Sigmoid colon (tissue), 7 donors: ENCODE measurements around the gene SLC45A1. TPM values are rescaled to one million over a fixed set of nuclear protein-coding genes. Genes with fewer than 3 reads are reported as not detected.
A peak's percentile ranks its signal among the peaks of the same experiment; 100 is the strongest.

Experiments used
- DNase-seq: peaks from one replicate; pipeline ENCODE4 v3.0.0-alpha.2; 2019
- H3K27ac ChIP-seq, 4 donors: fragments of 200-600 bp; sonication (generic); one replicate each; pipeline ENCODE4 v1.5.1; 2016 to 2019; ENCODE audit warnings: mild to moderate bottlenecking in 1 of 4
- H3K27me3 ChIP-seq, 3 donors: fragments of 200-600 bp; sonication (generic); one replicate each; pipeline ENCODE4 v1.5.1; 2019; ENCODE audit warnings: mild to moderate bottlenecking in 1 of 3
- H3K36me3 ChIP-seq, 4 donors: fragments of 200-600 bp; sonication (generic); one replicate each; pipeline ENCODE4 v1.5.1; 2016 to 2019
- H3K4me1 ChIP-seq, 4 donors: fragments of 200-600 bp; sonication (generic); one replicate each; pipeline ENCODE4 v1.5.1; 2017 to 2019
- H3K4me3 ChIP-seq, 4 donors: fragments of 200-600 bp; sonication (generic); one replicate each; pipeline ENCODE4 v1.5.1; 2017 to 2019; ENCODE audit warnings: mild to moderate bottlenecking in 2 of 4, moderate library complexity in 1 of 4
- H3K9me3 ChIP-seq, 4 donors: fragments of 200-600 bp in 3 of 4; sonication (generic) in 3 of 4; one replicate each; pipeline versions ENCODE4 v1.5.1 to v1.6.1; 2013 to 2019
- CTCF ChIP-seq, 4 experiments: fragments of 450-650 bp in 3 of 4; fragments of 200-600 bp in 1 of 4; IDR thresholded peaks; one replicate each; pipeline ENCODE4 v1.5.1; 2016 to 2019; ENCODE audit warnings: antibody characterized with exemption in 4 of 4, mild to moderate bottlenecking in 3 of 4, moderate library complexity in 2 of 4
- EP300 ChIP-seq, 4 donors: sonication (generic); formaldehyde crosslinking; IDR thresholded peaks; one replicate each; pipeline ENCODE4 v1.6.1; 2017; ENCODE audit warnings: antibody characterized with exemption in 4 of 4
- POLR2A ChIP-seq, 2 donors: fragments of 450-650 bp; IDR thresholded peaks; one replicate each; pipeline ENCODE4 v1.6.1; 2016; ENCODE audit warnings: antibody characterized with exemption in 2 of 2, mild to moderate bottlenecking in 2 of 2, moderate library complexity in 2 of 2
- POLR2AphosphoS5 ChIP-seq, 4 donors: sonication (generic); formaldehyde crosslinking; IDR thresholded peaks; one replicate each; pipeline ENCODE4 v1.6.1; 2017; ENCODE audit warnings: antibody characterized with exemption in 4 of 4
- WGBS, 2 donors: extraction: QIAGEN DNeasy Blood & Tissue Kit; methylation state at CpG; one replicate each; pipeline ENCODE4 v1.1.7; 2013; 5-methylcytosine and 5-hydroxymethylcytosine counted together
- intact Hi-C: fragments of 100-400 bp; cut with DNase I; formaldehyde crosslinking; loops from one replicate; pipeline ENCODE4 v1.15.1; 2023
- polyA plus RNA-seq, 3 donors: library from polyadenylated mRNA; stranded (reverse); fragments of 200-250 nt; gene quantifications; one replicate each; pipeline ENCODE4 v1.2.3, GENCODE V29; 2013
- total RNA-seq, 4 donors: library from RNA; depleted of rRNA; stranded (reverse); fragments of >200 nt; gene quantifications; one replicate each; pipeline ENCODE4 v1.1.0, GENCODE V29; 2016
- donor health status: healthy with polysubstance abuse.
- donor health status: Bipolar disorder and iron deficiency.
- donor health status: healthy.

SLC45A1 gene
- total and polyA plus RNA-seq, 7 donors: 1.4 to 6.5 (median 3.9) TPM; not detected in 2

- peaks cover 0 to 54% (median 45%) of the 10 kb centered on the region in 4 donors for H3K4me1 ChIP-seq
- H3K9me3 ChIP-seq: no peaks in the 10 kb centered on the region
- peaks cover 69 to 97% (median 87%) of the 10 kb centered on the region in 4 donors for H3K36me3 ChIP-seq
- TF ChIP-seq POLR2A (IDR thresholded peaks at IDR 0.05): no peak
- TF ChIP-seq POLR2AphosphoS5 (IDR thresholded peaks at IDR 0.05): no peak
- no peak for TF ChIP-seq EP300 (IDR thresholded peaks at IDR 0.05)
- 91 to 93% methylated on average over 26 of the region's 26 CpGs for WGBS, 2 donors
- peak overlapping the region; percentile 46 to 76 (median 62) for H3K27ac ChIP-seq
- intact Hi-C loops: no loop called here
- no peaks in the 10 kb centered on the region for H3K27me3 ChIP-seq
- H3K4me3 ChIP-seq: no peak overlapping the region
- DNase-seq: no peak
Observed at GRCh38 chr1:8358897-8359616, 41.1 kb downstream of the SLC45A1 start.

DNA sequence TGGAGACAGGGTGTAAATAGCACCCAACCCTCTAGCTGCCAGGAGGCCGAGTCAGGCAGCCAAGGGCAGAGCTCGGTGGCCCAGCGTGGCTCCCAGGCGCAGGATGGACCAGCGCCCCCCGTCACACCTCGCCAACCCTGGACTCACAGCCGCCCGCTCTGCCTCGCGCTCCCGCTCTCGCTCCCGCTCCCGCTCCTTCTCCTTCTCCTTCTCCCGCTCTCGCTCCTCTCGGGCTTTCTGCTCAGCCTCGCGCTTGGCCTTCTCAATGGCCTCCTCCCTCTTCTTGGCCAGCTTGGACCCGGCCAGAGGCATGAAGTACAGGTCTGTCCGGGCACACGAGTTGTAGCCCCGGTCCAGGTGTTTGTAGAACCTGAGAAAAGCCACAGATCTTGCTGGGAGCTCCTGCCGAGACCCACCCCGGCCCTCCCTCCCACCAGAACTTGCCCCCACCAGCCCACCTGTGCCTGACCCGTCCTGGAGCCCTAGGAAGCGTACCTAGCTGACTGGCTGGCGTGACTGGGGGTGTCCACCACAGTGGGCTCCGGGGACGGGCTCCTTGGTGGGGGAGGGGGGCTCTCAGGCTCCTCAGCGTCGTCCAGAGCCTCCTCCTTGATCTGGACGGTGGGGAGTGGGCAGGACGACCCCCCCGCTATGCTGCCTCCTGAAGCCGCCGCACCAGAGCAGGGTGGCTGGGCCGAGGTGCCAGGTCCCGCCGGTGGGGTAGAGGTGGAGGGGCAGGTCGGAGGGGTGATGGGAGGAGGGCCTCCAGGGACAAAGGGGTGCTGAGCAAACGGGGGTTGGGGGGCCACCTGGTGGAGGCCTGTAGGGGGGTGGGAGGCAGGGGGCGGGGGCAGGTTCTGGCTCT, 41.9 kb downstream of the SLC45A1 start:
- DNase-seq: no peak

GRCh38 chr1:8360493-8361197, 42.7 kb downstream of the SLC45A1 start:
- TF ChIP-seq EP300 (IDR thresholded peaks at IDR 0.05): no peak
- TF ChIP-seq POLR2AphosphoS5 (IDR thresholded peaks at IDR 0.05): peak in 1 of 4 donors; percentile 10
- no peaks in the 10 kb centered on the region for H3K27me3 ChIP-seq
- intact Hi-C loops: no loop called here
- H3K4me3 ChIP-seq: no peak overlapping the region
- H3K9me3 ChIP-seq: no peaks in the 10 kb centered on the region
- H3K36me3 ChIP-seq: peaks cover 58 to 90% (median 80%) of the 10 kb centered on the region in 4 donors
- 91 to 92% methylated on average over 26 of the region's 26 CpGs for WGBS, 2 donors
- DNase-seq: no peak
- peaks cover 0 to 56% (median 49%) of the 10 kb centered on the region in 4 donors for H3K4me1 ChIP-seq
- H3K27ac ChIP-seq: peak overlapping the region in 3 of 4 donors; percentile 24 to 74 (median 50)

More for the DNA sequence above, 41.9 kb downstream of the SLC45A1 start:
- H3K4me1 ChIP-seq: peaks cover 0 to 56% (median 49%) of the 10 kb centered on the region in 4 donors
- intact Hi-C loops: no loop called here
- peak overlapping the region; percentile 24 to 76 (median 62) for H3K27ac ChIP-seq
- no peaks in the 10 kb centered on the region for H3K27me3 ChIP-seq
- 93 to 95% methylated on average over 44 of the region's 44 CpGs for WGBS, 2 donors
- TF ChIP-seq POLR2A (IDR thresholded peaks at IDR 0.05): no peak
- no peaks in the 10 kb centered on the region for H3K9me3 ChIP-seq
- no peak overlapping the region for H3K4me3 ChIP-seq
- peaks cover 65 to 98% (median 82%) of the 10 kb centered on the region in 4 donors for H3K36me3 ChIP-seq

DNA sequence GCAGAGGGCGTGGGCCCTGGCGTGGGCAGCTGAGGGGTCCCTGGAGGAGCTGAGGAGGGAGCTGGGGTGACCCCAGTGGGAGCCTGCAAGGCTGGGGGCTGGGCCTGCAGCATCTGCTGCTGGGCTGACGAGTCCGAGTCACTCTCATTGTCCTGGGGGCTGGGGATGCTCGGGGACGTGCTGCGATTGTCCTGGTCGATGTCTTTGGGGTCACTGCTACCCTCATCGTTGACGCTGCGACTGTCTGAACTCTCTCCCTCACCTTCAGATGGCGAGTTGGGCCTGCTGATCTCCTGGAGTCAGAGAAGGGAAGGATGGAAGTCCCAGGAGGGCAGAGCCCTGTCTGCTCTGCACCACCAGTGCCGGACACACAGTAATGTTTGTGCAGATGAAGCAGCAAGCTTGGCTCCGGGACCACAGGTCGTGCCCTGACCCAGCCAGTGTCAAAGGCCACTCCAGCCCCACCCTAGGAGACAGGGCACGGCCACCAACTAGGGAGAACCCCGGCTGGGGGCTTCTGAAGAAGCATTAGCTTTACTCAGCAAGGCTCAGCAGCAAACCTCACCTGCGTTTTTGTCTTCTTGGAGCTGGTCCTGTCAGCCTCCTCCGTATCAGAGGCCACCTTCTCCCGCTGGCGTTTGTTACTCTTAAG, 43.4 kb downstream of the SLC45A1 start:
- WGBS, 2 donors: 87 to 93% methylated on average over 21 of the region's 21 CpGs
- DNase-seq: no peak
- no peaks in the 10 kb centered on the region for H3K27me3 ChIP-seq
- H3K4me3 ChIP-seq: no peak overlapping the region
- TF ChIP-seq EP300 (IDR thresholded peaks at IDR 0.05) (no peak), POLR2A (IDR thresholded peaks at IDR 0.05) (no peak), CTCF (IDR thresholded peaks at IDR 0.05) (no peak)
- H3K27ac ChIP-seq: peak overlapping the region in 2 of 4 donors; percentile 20 to 50
- intact Hi-C loops: no loop called here
- H3K9me3 ChIP-seq: no peaks in the 10 kb centered on the region
- peaks cover 52 to 85% (median 79%) of the 10 kb centered on the region in 4 donors for H3K36me3 ChIP-seq
- H3K4me1 ChIP-seq: peaks cover 0 to 56% (median 52%) of the 10 kb centered on the region in 4 donors

DNA sequence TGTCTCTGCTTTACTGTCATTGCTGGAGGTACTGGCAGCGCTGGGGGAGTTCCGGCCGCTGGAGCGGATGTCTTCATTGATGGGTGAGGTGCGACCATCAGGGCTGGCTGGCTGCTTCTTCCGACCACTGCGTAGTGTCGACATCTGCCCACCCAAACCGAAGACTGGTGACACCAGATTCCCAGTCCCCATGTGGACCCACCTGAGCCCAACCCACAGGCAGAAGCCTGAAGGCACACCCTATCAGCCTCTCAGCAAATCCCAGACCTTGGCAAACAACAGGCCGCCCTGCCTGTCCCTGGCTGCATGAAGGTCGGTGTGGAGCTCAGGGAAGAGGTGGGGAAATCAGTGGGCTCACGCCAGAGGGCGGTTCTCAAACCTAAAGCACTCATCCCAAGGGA, 44.8 kb downstream of the SLC45A1 start:
- TF ChIP-seq POLR2A (IDR thresholded peaks at IDR 0.05): no peak
- no peak for TF ChIP-seq EP300 (IDR thresholded peaks at IDR 0.05)
- no peak for TF ChIP-seq CTCF (IDR thresholded peaks at IDR 0.05)
- no peak for TF ChIP-seq POLR2AphosphoS5 (IDR thresholded peaks at IDR 0.05)
- peak; percentile 71 for DNase-seq
- Histone ChIP-seq H3K27ac (peak overlapping the region; percentile 73 to 97 (median 93)), H3K27me3 (no peaks in the 10 kb centered on the region), H3K36me3 (peaks cover 40 to 73% (median 65%) of the 10 kb centered on the region in 4 donors), H3K4me3 (no peak overlapping the region), H3K4me1 (peaks cover 0 to 63% (median 60%) of the 10 kb centered on the region in 4 donors), H3K9me3 (no peaks in the 10 kb centered on the region)
- 91 to 95% methylated on average over 13 of the region's 13 CpGs for WGBS, 2 donors
- intact Hi-C loops: no loop called here
